NT2/D1 (cell line): ENCODE results near the gene HOXD3.
A peak's percentile ranks its signal among the peaks of the same experiment; 100 is the strongest.

Experiments
- SUZ12 ChIP-seq: IDR thresholded peaks from 2 replicates; pipeline ENCODE4 v1.6.1; 2011; ENCODE audit not compliant: insufficient read length, insufficient read depth; ENCODE audit errors: extremely low read depth
- YY1 ChIP-seq: IDR thresholded peaks from 2 replicates; pipeline ENCODE4 v1.6.1; 2011; ENCODE audit not compliant: insufficient read length, insufficient read depth
- ZNF274 ChIP-seq: IDR thresholded peaks from 2 replicates; pipeline ENCODE4 v1.6.1; 2011; ENCODE audit warnings: mild to moderate bottlenecking, low read depth, low read length

GRCh38 chr2:176189681-176190641, 32.9 kb downstream of the HOXD3 start:
- TF ChIP-seq ZNF274, result no peak
- no peak for TF ChIP-seq YY1
- peak; percentile 69 for TF ChIP-seq SUZ12
